Heart right ventricle (tissue), 16 donors: ENCODE data around the gene MED10. TPM values are rescaled to one million over a fixed set of nuclear protein-coding genes. Genes with fewer than 3 reads are reported as not detected.
"Not testable (repeated sequence)": the region's sequence is repeated elsewhere in the genome, so short reads cannot be mapped to it uniquely, and the experiment has no call there.

ENCODE experiments used
- ATAC-seq, 8 donors: fragments of 200-7000 bp; cut with Tn5 transposase; one replicate each; pipeline ENCODE4 v1.9.1; 2020; ENCODE audit warnings: mild to moderate bottlenecking in 8 of 8, moderate library complexity in 8 of 8, moderate number of reproducible peaks in 1 of 8
- DNase-seq, 2 donors: peaks; one replicate each; pipeline ENCODE4 v3.0.0-alpha.2; 2020
- H3K27ac ChIP-seq, 10 donors: fragments of 200-600 bp; sonication (generic) in 2 of 10; one replicate each; pipeline versions ENCODE4 v1.5.0 to v1.8.0; 2020 to 2022; ENCODE audit warnings: mild to moderate bottlenecking in 3 of 10
- H3K27me3 ChIP-seq, 7 donors: fragments of 200-600 bp; one replicate each; pipeline ENCODE4 v1.8.0; 2021 to 2022; ENCODE audit warnings: mild to moderate bottlenecking in 2 of 7
- H3K36me3 ChIP-seq, 9 donors: fragments of 200-600 bp; sonication (generic) in 1 of 9; one replicate each; pipeline versions ENCODE4 v1.5.0 to v1.8.0; 2020 to 2022; ENCODE audit warnings: mild to moderate bottlenecking in 2 of 9
- H3K4me1 ChIP-seq, 9 donors: fragments of 200-600 bp; sonication (generic) in 1 of 9; one replicate each; pipeline versions ENCODE4 v1.5.0 to v1.8.0; 2020 to 2022; ENCODE audit warnings: mild to moderate bottlenecking in 4 of 9
- H3K4me3 ChIP-seq, 10 donors: fragments of 200-600 bp; sonication (generic) in 2 of 10; one replicate each; pipeline versions ENCODE4 v1.5.0 to v1.8.0; 2020 to 2022; ENCODE audit warnings: mild to moderate bottlenecking in 7 of 10, moderate library complexity in 2 of 10
- H3K9me3 ChIP-seq, 11 donors: fragments of 200-600 bp in 10 of 11; sonication (generic) in 2 of 11; one replicate each; pipeline versions ENCODE4 v1.5.0 to v1.8.0; 2013 to 2022; ENCODE audit warnings: mild to moderate bottlenecking in 2 of 11, control low read depth in 1 of 11, moderate library complexity in 1 of 11
- WGBS, 2 donors: extraction: QIAGEN DNeasy Blood & Tissue Kit; methylation state at CpG; one replicate each; pipeline ENCODE4 v1.1.7; 2013; ENCODE audit warnings: inconsistent platforms in 1 of 2; 5-methylcytosine and 5-hydroxymethylcytosine counted together
- intact Hi-C, 10 donors: fragments of 100-400 bp; cut with DNase I; formaldehyde crosslinking; loops; one replicate each; pipeline versions ENCODE4 v1.11.1 to v1.14.2; 2022
- polyA plus RNA-seq, 2 donors: library from polyadenylated mRNA; stranded (reverse); fragments of 200-250 nt; gene quantifications; one replicate each; pipeline ENCODE4 v1.2.3, GENCODE V29; 2013
- total RNA-seq, 10 donors: library from RNA; stranded (reverse); fragmentation: NEBNext Ultra II Directional in 3 of 10; extraction: Animal tissue kit (Norgen Biotek cat#: 25700) in 3 of 10; gene quantifications; one replicate each; pipeline versions ENCODE4 v1.2.1 to v1.2.4, GENCODE V29; 2021 to 2023
- TF ChIP-seq, protein P1 (sequence below), 9 donors: fragments of 200-600 bp; sonication (generic) in 2 of 9; IDR thresholded peaks; one replicate each; pipeline versions ENCODE4 v1.5.0 to v1.8.0; 2021 to 2022; ENCODE audit warnings: antibody characterized with exemption in 9 of 9, mild to moderate bottlenecking in 5 of 9, moderate library complexity in 1 of 9
- donor health status: Arrhythmogenic right ventricular cardiomyopathy.
- donor health status: ischemic (EF 13 %, LVEDD 7.1; RV severe dilation, severe dysfunction).
- donor health status: healthy with polysubstance abuse.
- donor health status: DM: no; HTN: yes; CAD: no.
- donor health status: DM: no; HTN: no; CAD: no.
- donor health status: ischemic (EF 25% LVEDD 6.9; RV normal size, moderate dysfunction).
- donor health status: ischemic (EF 25% LVEDD 5.7; RV mildly dilated, moderate dysfunction).
- donor health status: healthy.
- donor health status: DM: yes; HTN: yes; CAD: no.
- donor health status: Ischemic cardiomyopathy.
- donor health status: ischemic (EF 35%, LVEDD 5.7; RV mildly dilated, moderate dysfunction).
- donor health status: nonischemic (EF 11% LVEDD 7.7; RV severe dilation, severe dysfunction).
- donor health status: DM: yes; HTN: yes; CAD: no.
- donor health status: PGD.
- donor health status: ischemic (EF 29% LVEDD 5.4; RV normal size, mild dysfunction).
- donor health status: nonischemic (EF 23%, LVEDD 6.1; RV moderate dilation, normal function).

MED10 gene
- total and polyA plus RNA-seq, 12 donors, result 15.3 to 45.4 (median 22.8) TPM

DNA sequence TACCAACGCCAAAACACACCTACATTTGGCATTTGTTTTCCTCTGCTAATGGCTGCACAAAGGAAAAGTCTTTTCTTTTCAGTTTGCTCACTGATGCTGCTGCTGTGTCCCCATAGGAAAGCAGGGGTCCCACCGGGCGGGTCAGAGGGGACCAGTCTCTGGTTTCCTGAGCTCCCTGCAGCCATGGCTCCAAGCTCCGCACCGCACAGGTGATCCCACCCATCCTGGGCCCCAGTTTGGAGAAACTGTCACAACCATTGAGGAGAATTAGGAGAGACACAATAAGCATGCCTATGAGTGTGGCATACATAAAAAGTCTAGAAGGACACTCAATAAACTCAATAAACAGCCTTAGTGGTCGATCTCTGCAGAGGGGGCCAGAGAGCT lies 19.9 kb downstream of the MED10 start:
- TF ChIP-seq, protein P1, sequence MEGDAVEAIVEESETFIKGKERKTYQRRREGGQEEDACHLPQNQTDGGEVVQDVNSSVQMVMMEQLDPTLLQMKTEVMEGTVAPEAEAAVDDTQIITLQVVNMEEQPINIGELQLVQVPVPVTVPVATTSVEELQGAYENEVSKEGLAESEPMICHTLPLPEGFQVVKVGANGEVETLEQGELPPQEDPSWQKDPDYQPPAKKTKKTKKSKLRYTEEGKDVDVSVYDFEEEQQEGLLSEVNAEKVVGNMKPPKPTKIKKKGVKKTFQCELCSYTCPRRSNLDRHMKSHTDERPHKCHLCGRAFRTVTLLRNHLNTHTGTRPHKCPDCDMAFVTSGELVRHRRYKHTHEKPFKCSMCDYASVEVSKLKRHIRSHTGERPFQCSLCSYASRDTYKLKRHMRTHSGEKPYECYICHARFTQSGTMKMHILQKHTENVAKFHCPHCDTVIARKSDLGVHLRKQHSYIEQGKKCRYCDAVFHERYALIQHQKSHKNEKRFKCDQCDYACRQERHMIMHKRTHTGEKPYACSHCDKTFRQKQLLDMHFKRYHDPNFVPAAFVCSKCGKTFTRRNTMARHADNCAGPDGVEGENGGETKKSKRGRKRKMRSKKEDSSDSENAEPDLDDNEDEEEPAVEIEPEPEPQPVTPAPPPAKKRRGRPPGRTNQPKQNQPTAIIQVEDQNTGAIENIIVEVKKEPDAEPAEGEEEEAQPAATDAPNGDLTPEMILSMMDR (IDR thresholded peaks at IDR 0.05), result no peak
- 89 to 91% methylated on average over 6 of the region's 6 CpGs for WGBS, 2 donors
- intact Hi-C loops, result no loop called here
- DNase-seq (no peak), ATAC-seq (no peak)
- Histone ChIP-seq H3K4me1 (no peaks in the 10 kb centered on the region), H3K27me3 (no peaks in the 10 kb centered on the region), H3K27ac (no peak overlapping the region), H3K36me3 (peaks cover 0 to 50% (median 0%) of the 10 kb centered on the region in 9 donors), H3K4me3 (no peak overlapping the region), H3K9me3 (peaks cover 0 to 3% (median 0%) of the 10 kb centered on the region in 11 donors)

DNA sequence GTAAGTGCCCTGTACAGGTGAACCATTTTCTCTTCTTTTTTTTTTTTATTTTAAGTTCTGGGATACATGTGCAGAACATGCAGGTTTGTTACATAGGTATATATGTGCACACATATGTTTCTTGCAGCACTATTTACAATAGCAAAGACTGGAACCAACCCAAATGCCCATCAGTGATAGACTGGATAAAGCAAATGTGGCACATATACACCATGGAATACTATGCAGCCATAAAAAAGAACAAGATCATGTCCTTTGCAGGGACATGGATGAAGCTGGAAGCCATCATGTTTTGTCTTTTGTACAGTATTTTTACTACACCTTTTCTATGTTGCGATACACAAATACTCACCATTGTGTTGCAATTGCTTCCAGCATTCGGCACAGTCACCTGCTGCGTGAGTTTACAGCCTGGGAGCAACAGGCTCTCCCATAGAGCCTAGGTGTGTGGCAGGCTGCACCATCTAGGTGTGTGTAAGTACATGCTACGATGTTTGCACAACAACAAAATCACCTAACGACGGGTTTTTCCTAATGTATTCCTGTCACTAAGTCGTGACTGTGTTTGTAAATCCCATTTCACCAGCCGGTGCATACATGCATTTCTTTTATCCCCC lies 20.4 kb downstream of the MED10 start:
- intact Hi-C loops, H3K4me3 ChIP-seq, DNase-seq, H3K27ac ChIP-seq, H3K4me1 ChIP-seq, ATAC-seq, H3K27me3 ChIP-seq, H3K9me3 ChIP-seq: not testable (repeated sequence)
- WGBS, 2 donors, result 85 to 92% methylated on average over 8 of the region's 8 CpGs
- peaks cover 0 to 50% (median 0%) of the 10 kb centered on the region in 9 donors for H3K36me3 ChIP-seq

DNA sequence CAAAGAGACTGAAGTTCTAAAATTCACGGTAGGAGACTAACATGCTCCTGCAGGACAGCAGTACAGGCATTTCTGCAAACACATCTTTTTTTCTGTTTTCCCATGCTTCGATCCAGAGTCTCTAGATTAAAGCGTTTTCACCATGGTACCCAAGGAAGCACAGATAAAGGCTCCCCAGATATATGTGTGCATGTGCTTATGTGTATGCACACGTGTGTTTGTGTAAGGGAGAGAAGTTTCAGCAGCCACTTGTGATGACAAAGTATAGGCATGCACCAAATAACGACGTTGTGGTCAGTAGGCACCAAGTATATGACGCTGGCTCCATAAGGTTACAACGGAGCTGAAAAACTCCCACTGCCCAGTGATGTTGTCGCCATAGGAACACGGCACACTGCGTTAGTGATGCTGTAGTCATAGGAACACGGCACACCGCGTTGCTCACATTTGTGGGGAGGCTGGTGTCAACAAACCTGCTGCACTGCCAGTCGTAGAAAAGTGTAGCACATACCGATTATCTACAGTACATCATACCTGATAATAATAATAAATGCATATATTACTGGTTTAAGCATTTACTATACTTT lies 21.7 kb downstream of the MED10 start:
- WGBS, 2 donors, result 94% methylated on average over 16 of the region's 16 CpGs
- H3K9me3 ChIP-seq, result peaks cover 0 to 3% (median 0%) of the 10 kb centered on the region in 11 donors

DNA sequence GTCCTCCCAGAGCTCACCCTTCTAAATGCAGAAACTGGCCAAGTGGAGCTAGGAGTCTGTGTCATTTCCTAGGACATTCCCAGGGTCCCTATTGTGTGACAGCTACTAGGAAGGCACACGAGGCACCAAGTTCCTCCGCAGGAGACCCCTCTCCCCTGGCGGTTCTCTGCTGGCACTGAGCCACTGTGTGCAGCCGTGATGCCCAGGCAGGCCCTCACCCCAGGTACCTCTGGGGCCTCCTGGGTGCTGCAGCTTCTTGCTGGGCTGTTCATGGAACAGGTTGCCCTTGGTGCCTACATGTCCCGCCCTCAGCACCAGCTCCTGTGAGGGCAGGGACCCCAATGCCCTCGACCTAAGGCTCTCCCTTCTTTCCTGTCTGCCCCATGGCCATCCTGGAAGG lies 23.1 kb downstream of the MED10 start:
- TF ChIP-seq, protein P1 (IDR thresholded peaks at IDR 0.05), result no peak
- DNase-seq (no peak), ATAC-seq (no peak)
- H3K4me3 ChIP-seq, result no peak overlapping the region
- intact Hi-C loops, result no loop called here
- 74 to 75% methylated on average over 6 of the region's 6 CpGs for WGBS, 2 donors
- H3K27ac ChIP-seq, result no peak overlapping the region
- no peaks in the 10 kb centered on the region for H3K9me3 ChIP-seq
- peaks cover 0 to 35% (median 0%) of the 10 kb centered on the region in 9 donors for H3K36me3 ChIP-seq
- H3K4me1 ChIP-seq, result no peaks in the 10 kb centered on the region
- no peaks in the 10 kb centered on the region for H3K27me3 ChIP-seq

More for the DNA sequence above, 21.7 kb downstream of the MED10 start:
- TF ChIP-seq, protein P1 (IDR thresholded peaks at IDR 0.05), result no peak
- H3K27me3 ChIP-seq, result no peaks in the 10 kb centered on the region
- no peaks in the 10 kb centered on the region for H3K4me1 ChIP-seq
- intact Hi-C loops, result no loop called here
- no peak overlapping the region for H3K4me3 ChIP-seq
- no peak overlapping the region for H3K27ac ChIP-seq
- no peak for ATAC-seq
- peaks cover 0 to 42% (median 0%) of the 10 kb centered on the region in 9 donors for H3K36me3 ChIP-seq
- no peak for DNase-seq

DNA sequence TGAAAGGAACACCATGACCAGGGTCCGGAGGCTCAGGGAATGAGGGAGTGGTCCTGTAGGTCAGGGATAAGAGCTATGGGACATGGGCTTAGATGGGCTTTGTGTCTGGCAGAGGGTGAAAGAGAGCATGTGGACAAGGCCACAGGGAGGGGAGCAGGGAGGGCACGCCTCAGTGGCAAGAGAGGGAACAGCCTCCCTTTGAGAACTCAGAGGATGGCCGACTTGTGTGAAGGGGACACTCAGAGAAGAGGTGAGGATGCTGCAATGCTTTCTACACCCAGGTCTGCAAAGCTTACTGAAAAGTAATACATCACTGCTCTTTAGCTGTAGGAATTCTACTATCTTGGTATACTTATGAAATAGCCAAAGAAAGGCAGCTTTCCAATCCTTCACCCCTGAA lies 23.5 kb downstream of the MED10 start:
- Histone ChIP-seq H3K9me3 (no peaks in the 10 kb centered on the region), H3K27me3 (no peaks in the 10 kb centered on the region), H3K27ac (no peak overlapping the region), H3K4me3 (no peak overlapping the region), H3K4me1 (no peaks in the 10 kb centered on the region), H3K36me3 (peaks cover 0 to 34% (median 0%) of the 10 kb centered on the region in 9 donors)
- WGBS, 2 donors, result 60 to 88% methylated on average over 3 of the region's 3 CpGs
- ATAC-seq, result no peak
- TF ChIP-seq, protein P1 (IDR thresholded peaks at IDR 0.05), result no peak
- intact Hi-C loops, result no loop called here
- no peak for DNase-seq
